ENCODE measurements around the gene KCNIP1.

GRCh38 chr5:170757669-170758068 lies 253.8 kb downstream of the KCNIP1 start:
- TF ChIP-seq CTCF (IDR thresholded peaks at IDR 0.05), result no peak
- TF ChIP-seq TCF7L2 (IDR thresholded peaks at IDR 0.05; ENCODE audit: low read depth, low read length), result no peak

Measured in Panc1 (cell line).